Hepatocyte (in vitro differentiated cells): ENCODE data around the gene NDST1. TPM values are rescaled to one million over a fixed set of nuclear protein-coding genes. Genes with fewer than 3 reads are reported as not detected.

Experiments used
- DNase-seq: peaks from one replicate; pipeline ENCODE4 v3.0.0-alpha.2; 2016; ENCODE audit warnings: low spot score
- H2AFZ ChIP-seq: fragments of 200-600 bp; sonication (generic); 2 replicates; pipeline ENCODE4 v1.6.0; 2016; ENCODE audit warnings: antibody characterized with exemption, mild to moderate bottlenecking
- H3K27ac ChIP-seq: fragments of 200-600 bp; sonication (generic); 2 replicates; pipeline ENCODE4 v1.5.1; 2016; ENCODE audit warnings: mild to moderate bottlenecking
- H3K27me3 ChIP-seq: fragments of 200-600 bp; sonication (generic); 2 replicates; pipeline ENCODE4 v1.6.1; 2016
- H3K36me3 ChIP-seq: fragments of 200-600 bp; sonication (generic); replicated peaks from 2 replicates; pipeline ENCODE4 v1.5.1; 2016; ENCODE audit warnings: low read depth; ENCODE audit not compliant: insufficient read depth
- H3K4me1 ChIP-seq: fragments of 200-600 bp; sonication (generic); 2 replicates; pipeline ENCODE4 v1.5.1; 2016; ENCODE audit warnings: mild to moderate bottlenecking, moderate library complexity; ENCODE audit not compliant: insufficient read depth
- H3K4me2 ChIP-seq: fragments of 200-600 bp; sonication (generic); 2 replicates; pipeline ENCODE4 v1.6.0; 2016
- H3K4me3 ChIP-seq: fragments of 200-600 bp; sonication (generic); 2 replicates; pipeline ENCODE4 v1.5.1; 2016; ENCODE audit warnings: mild to moderate bottlenecking
- H3K79me2 ChIP-seq: fragments of 200-600 bp; sonication (generic); 2 replicates; pipeline ENCODE4 v1.6.0; 2017; ENCODE audit warnings: mild to moderate bottlenecking
- H3K9me2 ChIP-seq: fragments of 200-600 bp; sonication (generic); replicated peaks from 2 replicates; pipeline ENCODE4 v1.6.0; 2017; ENCODE audit warnings: mild to moderate bottlenecking; ENCODE audit not compliant: insufficient read depth
- H3K9me3 ChIP-seq: fragments of 200-600 bp; sonication (generic); 2 replicates; pipeline ENCODE4 v1.5.1; 2016; ENCODE audit warnings: low read depth, mild to moderate bottlenecking
- H4K20me1 ChIP-seq: fragments of 200-600 bp; sonication (generic); 2 replicates; pipeline ENCODE4 v1.6.0; 2016; ENCODE audit warnings: mild to moderate bottlenecking; ENCODE audit not compliant: insufficient read depth, poor library complexity, severe bottlenecking
- CTCF ChIP-seq: fragments of 200-600 bp; sonication (generic); IDR thresholded peaks from 2 replicates; pipeline ENCODE4 v1.5.1; 2016; ENCODE audit warnings: antibody characterized with exemption, mild to moderate bottlenecking; ENCODE audit not compliant: poor library complexity
- EZH2 ChIP-seq: fragments of 200-600 bp; sonication (generic); IDR thresholded peaks from 2 replicates; pipeline ENCODE4 v1.6.1; 2016; ENCODE audit warnings: antibody characterized with exemption, mild to moderate bottlenecking, borderline replicate concordance
- EZH2phosphoT487 ChIP-seq: fragments of 200-600 bp; sonication (generic); IDR thresholded peaks from one replicate; pipeline ENCODE4 v1.6.1; 2018; ENCODE audit warnings: antibody characterized with exemption, mild to moderate bottlenecking, low read depth, moderate library complexity; ENCODE audit not compliant: unreplicated experiment, severe bottlenecking
- WGBS: methylation state at CpG from one replicate; pipeline ENCODE4 v1.1.6; 2016; ENCODE audit warnings: low lambda C conversion rate; ENCODE audit errors: missing lambda C conversion rate; 5-methylcytosine and 5-hydroxymethylcytosine counted together
- polyA plus RNA-seq: library from polyadenylated mRNA; unstranded; fragments of >200 nt; fragmentation: Nextera tagmentation; extraction: Ambion mirVana; gene quantifications from 2 replicates; pipeline ENCODE4 v1.2.1, GENCODE V29; 2016
- total RNA-seq: library from RNA; depleted of rRNA; stranded (reverse); fragments of >200 nt; gene quantifications from 2 replicates; pipeline ENCODE4 v1.2.3, GENCODE V29; 2014

Gene NDST1
- total and polyA plus RNA-seq, 2 experiments from 2014 or later: 42.5 to 85.1 TPM

- H4K20me1 ChIP-seq: peaks cover 75% of the 10 kb centered on the region
- no peak overlapping the region for H3K27ac ChIP-seq
- 93% methylated on average over 8 of the region's 8 CpGs for WGBS
- H2AFZ ChIP-seq: no peak overlapping the region
- no peaks in the 10 kb centered on the region for H3K9me2 ChIP-seq
- TF ChIP-seq EZH2phosphoT487: no peak
- TF ChIP-seq EZH2: no peak
- no peak for TF ChIP-seq CTCF
- no peaks in the 10 kb centered on the region for H3K9me3 ChIP-seq
- peaks cover 71% of the 10 kb centered on the region for H3K4me1 ChIP-seq
- no peaks in the 10 kb centered on the region for H3K27me3 ChIP-seq
- DNase-seq: no peak
- no peak overlapping the region for H3K4me2 ChIP-seq
- H3K79me2 ChIP-seq: peaks cover 94% of the 10 kb centered on the region
- H3K36me3 ChIP-seq: no peaks in the 10 kb centered on the region
- H3K4me3 ChIP-seq: no peak overlapping the region
Observed at GRCh38 chr5:150505816-150506215, 2.1 kb upstream of the NDST1 start.

GRCh38 chr5:150506571-150507473, 1.1 kb upstream of the NDST1 start:
- Histone ChIP-seq H3K27me3 (no peaks in the 10 kb centered on the region), H3K27ac (peak overlapping the region; percentile 96), H3K36me3 (no peaks in the 10 kb centered on the region), H3K4me3 (no peak overlapping the region), H3K9me3 (no peaks in the 10 kb centered on the region), H3K9me2 (no peaks in the 10 kb centered on the region), H3K79me2 (peaks cover 92% of the 10 kb centered on the region), H3K4me2 (peak overlapping the region; percentile 41), H4K20me1 (peaks cover 73% of the 10 kb centered on the region), H2AFZ (no peak overlapping the region), H3K4me1 (peaks cover 75% of the 10 kb centered on the region)
- TF ChIP-seq CTCF (no peak), EZH2 (no peak), EZH2phosphoT487 (no peak)
- 56% methylated on average over 11 of the region's 11 CpGs for WGBS
- DNase-seq: no peak

- Histone ChIP-seq H3K4me2 (peak overlapping the region; percentile 23), H3K27ac (peak overlapping the region; percentile 96), H3K9me2 (no peaks in the 10 kb centered on the region), H3K79me2 (peaks cover 91% of the 10 kb centered on the region), H3K36me3 (no peaks in the 10 kb centered on the region), H3K9me3 (no peaks in the 10 kb centered on the region), H4K20me1 (peaks cover 73% of the 10 kb centered on the region), H3K4me1 (peaks cover 79% of the 10 kb centered on the region), H2AFZ (no peak overlapping the region), H3K27me3 (no peaks in the 10 kb centered on the region), H3K4me3 (no peak overlapping the region)
- WGBS: 83% methylated on average over 2 of the region's 2 CpGs
- TF ChIP-seq EZH2 (no peak), EZH2phosphoT487 (no peak), CTCF (no peak)
- no peak for DNase-seq
Observed at GRCh38 chr5:150508277-150508640, 328 bp downstream of the NDST1 start.
